ENCODE results near the gene NFASC.

DNA sequence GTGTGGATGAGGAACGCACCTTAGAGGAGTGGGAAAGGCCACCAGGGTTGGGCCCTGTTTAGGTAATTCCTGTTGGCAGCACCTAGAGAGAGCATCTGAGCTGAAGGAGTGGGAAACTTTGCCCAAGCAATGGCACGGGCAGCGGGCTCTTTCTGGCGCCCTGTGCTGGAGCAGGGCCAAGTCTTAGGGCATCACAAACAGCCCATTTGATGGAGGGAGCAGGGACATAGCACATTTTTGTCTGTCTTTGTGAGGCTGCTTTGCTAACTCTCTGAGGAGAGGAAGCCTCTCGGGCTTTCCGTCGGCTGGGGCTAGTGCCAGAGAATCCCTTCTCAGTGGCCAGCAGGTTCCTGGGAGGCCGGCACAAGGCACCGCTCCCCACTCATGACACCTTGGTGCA lies 149.8 kb downstream of the NFASC start:
- TF ChIP-seq CTCF (IDR thresholded peaks at IDR 0.05) (no peak), POLR2A (IDR thresholded peaks at IDR 0.05) (no peak)
